Panc1 (cell line): ENCODE measurements around the gene AGAP1.

ENCODE experiments used
- POLR2AphosphoS5 ChIP-seq: IDR thresholded peaks from 2 replicates; pipeline ENCODE4 v1.6.1; 2012; ENCODE audit warnings: mild to moderate bottlenecking, low read depth, low read length, moderate library complexity
- SIN3A ChIP-seq: IDR thresholded peaks from 2 replicates; pipeline ENCODE4 v1.6.1; 2012; ENCODE audit warnings: low read depth, mild to moderate bottlenecking, low read length, moderate library complexity, borderline replicate concordance; ENCODE audit not compliant: insufficient read depth
- TCF7L2 ChIP-seq: IDR thresholded peaks from 2 replicates; pipeline ENCODE4 v1.6.1; 2011; ENCODE audit warnings: mild to moderate bottlenecking, low read depth, low read length, inconsistent platforms
- TF ChIP-seq, protein P1 (sequence below): fragments of 450-650 bp; IDR thresholded peaks from 2 replicates; pipeline ENCODE4 v1.5.1; 2017; ENCODE audit warnings: mild to moderate bottlenecking
- TF ChIP-seq, protein P2 (sequence below), 2 experiments: IDR thresholded peaks; 2 replicates each; pipeline ENCODE4 v1.6.1; 2011 to 2012; ENCODE audit warnings: low read depth in 2 of 2, control low read depth in 1 of 2, low read length in 1 of 2, mild to moderate bottlenecking in 1 of 2, moderate library complexity in 1 of 2; ENCODE audit not compliant: insufficient read depth in 1 of 2

DNA sequence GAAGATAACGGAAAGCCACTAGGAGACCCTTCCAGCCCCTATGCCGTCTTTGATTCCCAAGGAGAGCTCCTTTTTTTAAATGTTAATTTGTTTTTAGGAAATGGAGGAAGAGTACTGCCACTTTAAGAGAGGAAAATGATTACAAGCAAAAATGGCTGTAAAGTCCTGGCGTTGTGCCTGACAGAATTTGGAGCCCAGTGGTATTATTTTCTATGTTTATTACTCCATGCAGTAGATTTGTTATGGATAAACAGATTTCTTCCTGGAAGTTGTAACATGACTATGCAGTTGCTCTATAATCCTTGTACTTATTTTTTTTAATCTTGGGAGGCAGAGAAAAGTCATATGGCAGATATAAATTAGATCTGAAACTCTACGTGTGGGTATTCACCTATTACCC is 533.0 kb downstream of the AGAP1 start:
- TF ChIP-seq, protein P1, sequence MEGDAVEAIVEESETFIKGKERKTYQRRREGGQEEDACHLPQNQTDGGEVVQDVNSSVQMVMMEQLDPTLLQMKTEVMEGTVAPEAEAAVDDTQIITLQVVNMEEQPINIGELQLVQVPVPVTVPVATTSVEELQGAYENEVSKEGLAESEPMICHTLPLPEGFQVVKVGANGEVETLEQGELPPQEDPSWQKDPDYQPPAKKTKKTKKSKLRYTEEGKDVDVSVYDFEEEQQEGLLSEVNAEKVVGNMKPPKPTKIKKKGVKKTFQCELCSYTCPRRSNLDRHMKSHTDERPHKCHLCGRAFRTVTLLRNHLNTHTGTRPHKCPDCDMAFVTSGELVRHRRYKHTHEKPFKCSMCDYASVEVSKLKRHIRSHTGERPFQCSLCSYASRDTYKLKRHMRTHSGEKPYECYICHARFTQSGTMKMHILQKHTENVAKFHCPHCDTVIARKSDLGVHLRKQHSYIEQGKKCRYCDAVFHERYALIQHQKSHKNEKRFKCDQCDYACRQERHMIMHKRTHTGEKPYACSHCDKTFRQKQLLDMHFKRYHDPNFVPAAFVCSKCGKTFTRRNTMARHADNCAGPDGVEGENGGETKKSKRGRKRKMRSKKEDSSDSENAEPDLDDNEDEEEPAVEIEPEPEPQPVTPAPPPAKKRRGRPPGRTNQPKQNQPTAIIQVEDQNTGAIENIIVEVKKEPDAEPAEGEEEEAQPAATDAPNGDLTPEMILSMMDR, result no peak
- TF ChIP-seq SIN3A (no peak), POLR2AphosphoS5 (no peak), TCF7L2 (no peak)
- TF ChIP-seq, protein P2, sequence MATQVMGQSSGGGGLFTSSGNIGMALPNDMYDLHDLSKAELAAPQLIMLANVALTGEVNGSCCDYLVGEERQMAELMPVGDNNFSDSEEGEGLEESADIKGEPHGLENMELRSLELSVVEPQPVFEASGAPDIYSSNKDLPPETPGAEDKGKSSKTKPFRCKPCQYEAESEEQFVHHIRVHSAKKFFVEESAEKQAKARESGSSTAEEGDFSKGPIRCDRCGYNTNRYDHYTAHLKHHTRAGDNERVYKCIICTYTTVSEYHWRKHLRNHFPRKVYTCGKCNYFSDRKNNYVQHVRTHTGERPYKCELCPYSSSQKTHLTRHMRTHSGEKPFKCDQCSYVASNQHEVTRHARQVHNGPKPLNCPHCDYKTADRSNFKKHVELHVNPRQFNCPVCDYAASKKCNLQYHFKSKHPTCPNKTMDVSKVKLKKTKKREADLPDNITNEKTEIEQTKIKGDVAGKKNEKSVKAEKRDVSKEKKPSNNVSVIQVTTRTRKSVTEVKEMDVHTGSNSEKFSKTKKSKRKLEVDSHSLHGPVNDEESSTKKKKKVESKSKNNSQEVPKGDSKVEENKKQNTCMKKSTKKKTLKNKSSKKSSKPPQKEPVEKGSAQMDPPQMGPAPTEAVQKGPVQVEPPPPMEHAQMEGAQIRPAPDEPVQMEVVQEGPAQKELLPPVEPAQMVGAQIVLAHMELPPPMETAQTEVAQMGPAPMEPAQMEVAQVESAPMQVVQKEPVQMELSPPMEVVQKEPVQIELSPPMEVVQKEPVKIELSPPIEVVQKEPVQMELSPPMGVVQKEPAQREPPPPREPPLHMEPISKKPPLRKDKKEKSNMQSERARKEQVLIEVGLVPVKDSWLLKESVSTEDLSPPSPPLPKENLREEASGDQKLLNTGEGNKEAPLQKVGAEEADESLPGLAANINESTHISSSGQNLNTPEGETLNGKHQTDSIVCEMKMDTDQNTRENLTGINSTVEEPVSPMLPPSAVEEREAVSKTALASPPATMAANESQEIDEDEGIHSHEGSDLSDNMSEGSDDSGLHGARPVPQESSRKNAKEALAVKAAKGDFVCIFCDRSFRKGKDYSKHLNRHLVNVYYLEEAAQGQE (IDR thresholded peaks at IDR 0.05; ENCODE audit: insufficient read depth in 1 of 2, low read depth in 2 of 2, low read length in 1 of 2), result no peak
